D721Med (cell line): ENCODE measurements around the gene LARP4B.

Experiments
- DNase-seq: peaks from one replicate; pipeline ENCODE4 v3.0.0; 2011; ENCODE audit warnings: low spot score; ENCODE audit not compliant: insufficient read length
- FAIRE-seq: peaks from 2 replicates; lab custom pipeline; 2011; peaks lifted over from hg19 to GRCh38; lab: Jason Lieb, UNC
- TF ChIP-seq, protein P1 (sequence below): IDR thresholded peaks from 2 replicates; pipeline ENCODE4 v1.5.1; 2012; ENCODE audit warnings: mild to moderate bottlenecking, control low read depth; ENCODE audit not compliant: insufficient read depth; ENCODE audit errors: missing control alignments

Gene LARP4B

DNA sequence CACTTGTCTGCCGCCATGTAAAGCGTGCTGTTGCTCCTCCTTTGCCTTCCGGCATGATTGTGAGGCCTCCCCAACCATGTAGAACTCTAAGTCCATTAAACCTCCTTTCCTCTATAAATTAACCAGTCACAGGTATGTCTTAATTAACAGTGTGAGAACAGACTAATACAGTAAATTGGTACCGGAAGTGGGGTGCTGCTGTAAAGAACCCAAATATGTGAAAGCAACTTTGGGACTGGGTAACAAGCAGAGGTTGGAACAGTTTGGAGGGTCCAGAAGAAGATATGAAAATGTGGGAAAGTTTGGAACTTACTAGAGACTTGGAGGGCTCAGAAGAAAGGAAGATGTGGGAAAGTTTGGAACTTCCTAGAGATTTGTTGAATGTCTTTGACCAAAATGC lies 135.3 kb downstream of the LARP4B start:
- TF ChIP-seq, protein P1, sequence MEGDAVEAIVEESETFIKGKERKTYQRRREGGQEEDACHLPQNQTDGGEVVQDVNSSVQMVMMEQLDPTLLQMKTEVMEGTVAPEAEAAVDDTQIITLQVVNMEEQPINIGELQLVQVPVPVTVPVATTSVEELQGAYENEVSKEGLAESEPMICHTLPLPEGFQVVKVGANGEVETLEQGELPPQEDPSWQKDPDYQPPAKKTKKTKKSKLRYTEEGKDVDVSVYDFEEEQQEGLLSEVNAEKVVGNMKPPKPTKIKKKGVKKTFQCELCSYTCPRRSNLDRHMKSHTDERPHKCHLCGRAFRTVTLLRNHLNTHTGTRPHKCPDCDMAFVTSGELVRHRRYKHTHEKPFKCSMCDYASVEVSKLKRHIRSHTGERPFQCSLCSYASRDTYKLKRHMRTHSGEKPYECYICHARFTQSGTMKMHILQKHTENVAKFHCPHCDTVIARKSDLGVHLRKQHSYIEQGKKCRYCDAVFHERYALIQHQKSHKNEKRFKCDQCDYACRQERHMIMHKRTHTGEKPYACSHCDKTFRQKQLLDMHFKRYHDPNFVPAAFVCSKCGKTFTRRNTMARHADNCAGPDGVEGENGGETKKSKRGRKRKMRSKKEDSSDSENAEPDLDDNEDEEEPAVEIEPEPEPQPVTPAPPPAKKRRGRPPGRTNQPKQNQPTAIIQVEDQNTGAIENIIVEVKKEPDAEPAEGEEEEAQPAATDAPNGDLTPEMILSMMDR = no peak
- no peak for FAIRE-seq
- no peak for DNase-seq

- TF ChIP-seq, protein P1 = peak; percentile 5
- FAIRE-seq (no peak), DNase-seq (no peak)
These were observed 137.0 kb downstream of the LARP4B start for GRCh38 chr10:794382-794956.

GRCh38 chr10:792792-793100 lies 138.8 kb downstream of the LARP4B start:
- DNase-seq = no peak
- TF ChIP-seq, protein P1 = no peak
- FAIRE-seq = no peak

DNA sequence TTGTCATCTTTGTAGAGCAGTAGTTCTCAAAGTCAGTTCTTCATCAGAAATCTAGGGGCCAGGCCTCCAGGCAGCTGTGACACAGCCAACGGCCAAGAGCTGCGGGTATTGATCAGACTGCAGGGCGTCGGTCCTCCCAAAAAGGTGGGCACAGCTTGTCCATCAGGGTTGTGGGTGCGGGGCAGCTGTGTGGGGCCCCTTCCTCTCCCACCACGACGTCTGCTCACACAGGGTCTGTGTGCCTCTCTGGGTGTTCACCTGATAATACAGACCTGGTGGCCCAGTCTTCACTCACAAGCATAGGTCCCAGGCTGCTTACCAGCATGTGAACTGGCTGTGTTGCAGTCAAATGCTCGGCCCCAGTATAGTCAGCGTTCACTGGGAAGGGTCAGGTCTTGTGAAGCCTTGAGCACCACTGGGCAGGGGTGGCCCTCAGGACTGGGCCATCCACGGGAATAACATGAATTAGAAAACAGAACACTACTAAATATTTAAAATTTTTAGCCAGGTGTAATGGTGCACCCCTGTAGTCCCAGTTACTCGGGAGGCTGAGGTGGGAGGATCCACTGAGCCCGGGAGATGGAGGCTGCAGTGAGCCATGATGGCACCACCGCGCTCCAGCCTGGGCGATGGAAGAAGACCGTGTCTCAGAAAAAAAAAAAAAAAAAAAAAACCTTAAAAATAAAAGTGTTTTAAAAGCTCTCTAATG lies 139.3 kb downstream of the LARP4B start:
- DNase-seq (no peak), FAIRE-seq (no peak)
- TF ChIP-seq, protein P1 = no peak

DNA sequence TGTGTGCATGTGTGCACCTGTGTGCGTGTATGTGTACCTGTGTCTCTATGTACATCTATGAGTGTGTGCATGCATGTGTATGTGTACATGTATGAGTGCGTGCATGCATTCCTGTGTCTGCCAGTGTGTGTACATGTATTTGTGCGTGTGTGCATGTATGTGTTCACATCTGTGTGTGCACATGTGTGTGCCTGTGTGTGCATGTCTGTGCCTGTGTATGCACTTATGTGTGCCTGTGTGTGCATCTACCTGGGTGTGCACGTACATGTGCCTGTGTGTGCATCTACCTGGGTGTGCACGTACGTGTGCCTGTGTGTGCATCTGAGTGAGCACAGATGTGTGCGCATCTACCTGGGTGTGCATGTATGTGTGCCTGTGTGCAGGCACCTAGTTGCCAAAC lies 139.9 kb downstream of the LARP4B start:
- DNase-seq = no peak
- FAIRE-seq = no peak
- TF ChIP-seq, protein P1 = no peak

GRCh38 chr10:790821-791551 lies 140.5 kb downstream of the LARP4B start:
- TF ChIP-seq, protein P1 = no peak
- no peak for FAIRE-seq
- DNase-seq = no peak
